OCI-LY1 (cell line): ENCODE measurements around the gene TMEM252.

ENCODE experiments used
- H2AFZ ChIP-seq: fragments of 200-600 bp; sonication (generic), shearing (Covaris generic); 2 replicates; pipeline ENCODE4 v1.6.0; 2014; ENCODE audit warnings: antibody characterized with exemption, mild to moderate bottlenecking, low read length
- H3F3A ChIP-seq: fragments of 200-600 bp; sonication (generic), shearing (Covaris generic); 2 replicates; pipeline ENCODE4 v1.6.0; 2014; ENCODE audit warnings: mild to moderate bottlenecking, antibody characterized with exemption, low read length, moderate library complexity; ENCODE audit not compliant: insufficient read depth
- H3K27ac ChIP-seq: fragments of 200-600 bp; sonication (generic); 2 replicates; pipeline ENCODE4 v1.5.1; 2014; ENCODE audit warnings: low read length, mixed run types, mild to moderate bottlenecking, low read depth; ENCODE audit not compliant: poor library complexity, severe bottlenecking
- H3K27me3 ChIP-seq: fragments of 200-600 bp; sonication (generic); 2 replicates; pipeline ENCODE4 v1.6.0; 2014; ENCODE audit warnings: antibody characterized with exemption, mild to moderate bottlenecking, low read length, moderate library complexity; ENCODE audit not compliant: insufficient read depth
- H3K36me3 ChIP-seq: fragments of 200-600 bp; sonication (generic); 2 replicates; pipeline ENCODE4 v1.6.1; 2014; ENCODE audit warnings: mild to moderate bottlenecking, antibody characterized with exemption, low read length, moderate library complexity, mixed read lengths; ENCODE audit not compliant: insufficient read depth
- H3K4me1 ChIP-seq: fragments of 200-600 bp; sonication (generic); 2 replicates; pipeline ENCODE4 v1.5.1; 2014; ENCODE audit warnings: mild to moderate bottlenecking, low read length, moderate library complexity; ENCODE audit not compliant: insufficient read depth, severe bottlenecking
- H3K4me2 ChIP-seq: fragments of 200-600 bp; sonication (generic), shearing (Covaris generic); 2 replicates; pipeline ENCODE4 v1.6.1; 2014; ENCODE audit warnings: low read length
- H3K4me3 ChIP-seq: fragments of 200-600 bp; sonication (generic); 2 replicates; pipeline ENCODE4 v1.5.1; 2014; ENCODE audit warnings: low read length, low read depth, mild to moderate bottlenecking, mixed read lengths; ENCODE audit not compliant: poor library complexity, severe bottlenecking
- H3K79me2 ChIP-seq: fragments of 200-600 bp; shearing (Covaris generic); 2 replicates; pipeline ENCODE4 v1.6.1; 2016; ENCODE audit warnings: mixed run types, low read length, mixed read lengths; ENCODE audit not compliant: insufficient read depth
- H3K9ac ChIP-seq: fragments of 200-600 bp; sonication (generic), shearing (Covaris generic); 2 replicates; pipeline ENCODE4 v1.6.1; 2014; ENCODE audit warnings: mild to moderate bottlenecking, low read length, mixed read lengths
- H3K9me2 ChIP-seq: fragments of 200-600 bp; sonication (generic), shearing (Covaris generic); 2 replicates; pipeline ENCODE4 v1.6.1; 2014; ENCODE audit warnings: low read depth, mild to moderate bottlenecking, low read length, mixed read lengths
- H3K9me3 ChIP-seq: fragments of 200-600 bp; shearing (Covaris generic); 2 replicates; pipeline ENCODE4 v1.6.1; 2014; ENCODE audit warnings: low read length, mixed read lengths
- H4K20me1 ChIP-seq: fragments of 200-600 bp; sonication (generic), shearing (Covaris generic); 2 replicates; pipeline ENCODE4 v1.6.0; 2016; ENCODE audit warnings: mild to moderate bottlenecking, low read length; ENCODE audit not compliant: insufficient read depth
- CTCF ChIP-seq: fragments of 200-600 bp; sonication (generic), shearing (Covaris generic); IDR thresholded peaks from 2 replicates; pipeline ENCODE4 v1.5.1; 2017; ENCODE audit warnings: mild to moderate bottlenecking, antibody characterized with exemption, low read length, moderate library complexity, mixed read lengths
- EZH2 ChIP-seq: fragments of 200-600 bp; sonication (generic), shearing (Covaris generic); IDR thresholded peaks from 2 replicates; pipeline ENCODE4 v1.8.0; 2017; ENCODE audit warnings: borderline replicate concordance, mixed run types, mild to moderate bottlenecking, antibody characterized with exemption, low read length, moderate library complexity, mixed read lengths

Gene TMEM252

GRCh38 chr9:68547417-68547816 is 6.7 kb upstream of the TMEM252 start:
- Histone ChIP-seq H3K79me2 (no peaks in the 10 kb centered on the region), H3F3A (no peaks in the 10 kb centered on the region), H3K4me1 (peaks cover 12% of the 10 kb centered on the region), H4K20me1 (no peaks in the 10 kb centered on the region), H3K4me2 (no peak overlapping the region), H3K4me3 (no peak overlapping the region), H3K9ac (no peak overlapping the region), H2AFZ (no peak overlapping the region), H3K9me2 (no peaks in the 10 kb centered on the region), H3K27me3 (no peaks in the 10 kb centered on the region), H3K9me3 (no peaks in the 10 kb centered on the region), H3K36me3 (no peaks in the 10 kb centered on the region), H3K27ac (no peak overlapping the region)
- TF ChIP-seq EZH2 (no peak), CTCF (no peak)

GRCh38 chr9:68546596-68547390 is 6.1 kb upstream of the TMEM252 start:
- no peaks in the 10 kb centered on the region for H3F3A ChIP-seq
- no peaks in the 10 kb centered on the region for H3K9me2 ChIP-seq
- no peak overlapping the region; the same call in 1 of the 2 replicates for H3K9ac ChIP-seq
- H3K4me2 ChIP-seq, result peak overlapping the region; percentile 39; the same call in 1 of the 2 replicates
- H3K27me3 ChIP-seq, result no peaks in the 10 kb centered on the region
- peaks cover 12% of the 10 kb centered on the region for H3K4me1 ChIP-seq
- H4K20me1 ChIP-seq, result no peaks in the 10 kb centered on the region
- H3K27ac ChIP-seq, result no peak overlapping the region
- no peaks in the 10 kb centered on the region for H3K9me3 ChIP-seq
- H3K79me2 ChIP-seq, result no peaks in the 10 kb centered on the region
- no peaks in the 10 kb centered on the region for H3K36me3 ChIP-seq
- H2AFZ ChIP-seq, result peak overlapping the region; percentile 81; the same call in 1 of the 2 replicates
- TF ChIP-seq CTCF (no peak), EZH2 (no peak)
- H3K4me3 ChIP-seq, result peak overlapping the region; percentile 25

- no peaks in the 10 kb centered on the region for H3K9me2 ChIP-seq
- no peak overlapping the region for H3K9ac ChIP-seq
- no peak overlapping the region for H3K4me2 ChIP-seq
- peaks cover 12% of the 10 kb centered on the region for H3K4me1 ChIP-seq
- TF ChIP-seq EZH2, result no peak
- no peak for TF ChIP-seq CTCF
- H3K27ac ChIP-seq, result no peak overlapping the region
- H4K20me1 ChIP-seq, result no peaks in the 10 kb centered on the region
- no peaks in the 10 kb centered on the region for H3K27me3 ChIP-seq
- no peak overlapping the region for H3K4me3 ChIP-seq
- H3K79me2 ChIP-seq, result no peaks in the 10 kb centered on the region
- H3F3A ChIP-seq, result no peaks in the 10 kb centered on the region
- no peaks in the 10 kb centered on the region for H3K9me3 ChIP-seq
- no peak overlapping the region for H2AFZ ChIP-seq
- H3K36me3 ChIP-seq, result no peaks in the 10 kb centered on the region
Measured at GRCh38 chr9:68545033-68545705, 4.5 kb upstream of the TMEM252 start.
